NOMO-1 treated with dmso at 0.1 percent for 144 hours (cell line): ENCODE data around the gene CD99L2.
"Not testable (repeated sequence)": the region's sequence is repeated elsewhere in the genome, so short reads cannot be mapped to it uniquely, and the experiment has no call there.

ENCODE experiments used
- DNase-seq: peaks from one replicate; lab custom pipeline; 2025; ENCODE audit not compliant: unreplicated experiment; lab: John Stamatoyannopoulos, UW

The CD99L2 gene

DNA sequence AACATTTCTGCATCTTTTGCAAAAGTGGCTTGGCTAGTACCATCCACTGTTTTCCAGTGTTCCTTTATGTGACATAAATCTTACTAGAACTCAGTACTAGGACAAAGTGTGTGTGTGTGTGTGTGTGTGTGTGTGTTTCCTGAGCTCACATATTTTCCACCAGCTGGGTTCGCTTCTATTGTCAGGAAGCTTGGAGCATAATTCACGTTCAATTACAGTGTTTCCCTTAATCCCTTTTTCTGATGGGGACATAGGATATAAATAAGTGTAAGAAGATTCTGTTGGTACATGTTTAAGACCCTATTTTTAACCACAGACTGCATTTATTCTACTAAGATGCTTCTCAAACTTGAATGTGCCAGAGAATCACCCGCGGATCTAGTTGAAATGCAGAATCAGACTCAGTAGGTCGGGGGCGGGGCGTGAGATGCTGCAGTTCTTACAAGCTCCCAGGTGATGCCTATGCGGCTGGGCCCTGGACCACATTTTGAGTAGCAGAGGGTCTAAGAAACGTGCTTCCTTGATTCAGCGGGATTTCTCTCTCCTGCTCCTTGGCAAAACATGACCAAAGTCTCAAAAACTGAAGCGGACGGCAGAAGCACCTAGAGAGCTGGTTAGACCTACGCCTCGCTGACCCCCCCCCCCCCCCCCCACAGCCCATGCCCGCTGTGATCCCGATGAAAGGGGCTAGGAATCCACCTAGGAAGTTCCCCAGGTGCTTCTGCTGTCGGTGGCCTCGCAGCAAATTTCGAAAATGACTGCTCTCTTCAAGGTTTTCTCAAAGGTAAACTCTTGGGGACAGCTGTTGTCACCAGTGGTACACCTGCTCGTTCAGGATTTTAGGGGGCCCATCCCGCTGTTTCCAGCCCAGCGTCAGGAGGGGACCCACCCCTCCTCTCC is 797 bp downstream of the CD99L2 start:
- no peak for DNase-seq

GRCh38 chrX:150896632-150897031 is 1.8 kb downstream of the CD99L2 start:
- no peak for DNase-seq

DNA sequence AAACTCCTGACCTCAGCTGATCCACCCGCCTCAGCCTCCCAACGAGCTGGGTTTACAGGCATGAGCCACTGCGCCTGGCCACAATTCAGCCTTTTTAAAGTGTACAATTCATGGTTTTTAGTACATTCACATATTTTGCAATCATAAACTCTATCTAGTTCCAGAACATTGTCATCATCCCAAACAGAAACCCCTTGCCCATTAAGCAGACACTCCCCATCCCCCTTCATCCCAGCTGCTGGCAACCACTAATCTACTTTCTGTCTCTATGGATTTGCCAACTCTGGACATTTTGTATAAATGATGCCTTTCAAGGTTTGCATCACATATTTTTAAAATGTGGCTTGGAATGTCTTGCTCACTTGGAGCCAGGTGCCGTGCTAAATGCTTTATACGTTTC is 4.5 kb downstream of the CD99L2 start:
- no peak for DNase-seq

- DNase-seq = no peak
Observed at GRCh38 chrX:150889131-150889530, 9.3 kb downstream of the CD99L2 start.

DNA sequence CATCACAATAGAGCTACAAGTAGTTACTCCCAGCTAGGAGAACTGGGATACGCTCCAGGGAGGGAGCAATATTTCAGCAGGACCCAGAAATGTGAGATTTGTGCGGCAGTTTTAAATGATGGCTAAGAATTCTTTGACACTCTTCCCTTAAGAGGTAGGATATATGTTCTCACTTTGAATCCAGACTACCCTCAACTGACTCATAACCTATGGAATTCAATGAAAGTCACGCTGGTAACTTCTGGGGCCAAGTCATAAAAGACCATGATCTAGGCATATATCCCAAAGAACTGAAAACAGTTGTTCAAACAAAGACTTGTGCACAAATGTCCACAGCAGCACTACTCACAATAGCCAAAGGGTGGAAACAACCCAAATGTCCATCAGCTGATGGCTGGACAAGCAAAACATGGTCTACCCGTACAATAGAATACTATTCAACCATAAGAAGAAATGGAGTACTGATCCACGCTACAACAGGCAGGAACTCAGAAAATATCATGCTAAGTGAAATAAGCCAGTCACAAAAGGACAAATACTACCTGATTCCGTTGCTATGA is 10.5 kb downstream of the CD99L2 start:
- DNase-seq = no peak

- DNase-seq = not testable (repeated sequence)
Observed at GRCh38 chrX:150887268-150887667, 11.2 kb downstream of the CD99L2 start.

GRCh38 chrX:150886381-150886780 is 12.1 kb downstream of the CD99L2 start:
- no peak for DNase-seq

DNA sequence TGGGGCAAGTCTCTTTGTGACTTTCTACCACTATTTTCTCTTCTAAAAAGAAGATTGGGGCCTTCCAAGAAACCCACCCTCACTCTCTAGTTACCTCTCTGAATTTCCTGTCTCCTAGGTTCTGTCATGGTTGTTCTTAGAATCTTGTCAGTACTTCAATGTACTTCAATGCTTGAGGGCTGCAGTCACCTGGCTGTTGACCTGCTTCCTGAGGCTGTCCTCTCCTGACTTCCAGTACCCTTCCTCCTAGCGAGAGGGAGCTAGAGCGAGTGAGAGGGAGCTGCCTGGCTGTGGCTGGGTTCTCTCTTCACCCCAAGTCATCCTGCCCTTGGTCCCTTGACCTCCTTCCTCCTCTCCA is 17.7 kb downstream of the CD99L2 start:
- no peak for DNase-seq

DNA sequence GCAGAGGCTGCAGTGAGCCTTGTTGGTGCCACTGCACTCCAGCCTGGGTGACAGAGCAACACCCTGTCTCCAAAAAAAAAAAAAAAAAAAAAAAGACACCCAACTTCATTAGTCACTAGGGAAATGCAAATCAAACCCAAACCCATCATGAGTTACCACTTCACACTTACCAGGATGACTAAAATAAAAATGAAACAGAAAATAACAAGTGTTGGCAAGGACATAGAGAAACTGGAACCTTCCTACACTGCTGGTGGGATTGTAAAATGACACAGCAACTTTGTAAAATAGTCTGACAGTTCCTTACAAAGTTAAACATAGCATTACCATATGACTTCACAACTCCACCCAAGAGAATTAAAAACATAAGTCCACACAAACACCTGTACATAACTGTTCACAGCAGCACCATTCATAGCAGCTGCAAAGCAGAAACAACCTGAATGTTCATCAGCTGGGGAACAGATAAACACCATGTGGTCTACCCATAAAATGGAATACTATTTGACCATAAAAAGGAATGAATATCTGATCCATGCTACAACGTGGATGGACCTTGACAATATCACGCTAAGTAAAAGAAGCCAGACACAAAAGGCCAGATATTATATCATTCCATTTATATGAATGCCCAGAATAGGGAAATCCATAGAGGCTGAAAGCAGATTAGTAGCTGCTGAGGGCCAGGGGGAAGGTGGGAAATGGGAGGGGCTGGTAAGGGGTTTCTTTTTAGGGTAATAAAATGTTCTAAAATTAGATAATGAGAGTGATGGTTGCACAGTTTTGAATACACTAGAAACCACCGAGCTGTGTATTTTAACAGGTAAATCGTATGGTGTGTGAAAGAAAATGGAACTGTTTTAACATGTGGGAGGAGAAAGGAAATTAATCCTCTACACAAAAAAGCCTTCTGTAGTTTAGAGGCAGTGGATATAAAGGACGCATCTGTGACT is 18.3 kb downstream of the CD99L2 start:
- no peak for DNase-seq

- DNase-seq = not testable (repeated sequence)
Observed at GRCh38 chrX:150875621-150876020, 22.8 kb downstream of the CD99L2 start.

GRCh38 chrX:150874448-150874847 is 24.0 kb downstream of the CD99L2 start:
- no peak for DNase-seq

DNA sequence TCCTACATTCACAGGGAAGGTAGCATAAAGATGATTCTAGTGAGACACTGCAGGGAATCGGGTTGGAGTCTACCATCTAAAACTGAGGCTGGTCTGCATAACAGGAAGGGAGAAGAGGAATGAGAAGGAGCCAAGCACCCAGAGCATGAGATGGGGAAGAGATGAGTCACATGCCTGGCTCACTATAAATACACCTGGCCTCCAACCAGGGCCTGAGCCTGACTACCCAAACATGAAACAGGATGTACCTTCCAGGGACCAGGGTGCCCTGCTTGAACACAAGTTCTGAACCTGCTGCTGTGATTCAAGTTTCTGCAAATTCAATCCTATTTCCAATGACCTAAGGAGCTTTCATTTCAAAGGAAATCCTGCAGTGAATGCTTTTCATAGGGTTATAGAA is 24.9 kb downstream of the CD99L2 start:
- no peak for DNase-seq

- no peak for DNase-seq
Observed at GRCh38 chrX:150872773-150873336, 25.6 kb downstream of the CD99L2 start.

GRCh38 chrX:150871341-150871811 is 27.1 kb downstream of the CD99L2 start:
- no peak for DNase-seq

GRCh38 chrX:150870487-150871340 is 27.8 kb downstream of the CD99L2 start:
- no peak for DNase-seq

- DNase-seq = no peak
Observed at GRCh38 chrX:150870029-150870428, 28.4 kb downstream of the CD99L2 start.

GRCh38 chrX:150869450-150869849 is 29.0 kb downstream of the CD99L2 start:
- no peak for DNase-seq

- DNase-seq = no peak
Observed at GRCh38 chrX:150868625-150869024, 29.8 kb downstream of the CD99L2 start.

DNA sequence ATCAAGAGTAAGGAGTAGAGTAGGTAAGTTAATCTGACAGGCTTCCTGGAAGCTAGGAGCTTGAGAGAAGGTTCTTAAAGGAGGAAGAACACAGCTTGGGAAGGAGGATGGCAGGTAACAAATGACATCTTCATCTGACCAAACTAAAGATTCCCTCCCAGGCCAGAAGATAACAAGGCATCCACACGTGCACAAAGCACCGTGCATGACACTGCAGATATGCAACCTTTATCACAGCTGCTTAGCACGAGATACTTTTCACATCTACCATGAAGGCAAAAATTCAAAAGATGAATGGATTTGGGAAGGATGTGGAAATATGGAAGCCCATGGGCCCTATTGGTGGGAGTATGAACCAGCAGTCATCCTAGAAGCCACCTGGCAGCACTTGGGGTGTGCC is 34.3 kb downstream of the CD99L2 start:
- DNase-seq = no peak

GRCh38 chrX:150863191-150863590 is 35.3 kb downstream of the CD99L2 start:
- no peak for DNase-seq
